EL (cell line): ENCODE results near the gene YIPF7.

Experiments used
- DNase-seq: peaks from one replicate; pipeline ENCODE4 v3.0.0-alpha.2; 2016

YIPF7 gene

GRCh38 chr4:44616621-44617020 is 34.8 kb downstream of the YIPF7 start:
- DNase-seq, result no peak

- no peak for DNase-seq
Observed at GRCh38 chr4:44583393-44583792, 68.0 kb downstream of the YIPF7 start.

DNA sequence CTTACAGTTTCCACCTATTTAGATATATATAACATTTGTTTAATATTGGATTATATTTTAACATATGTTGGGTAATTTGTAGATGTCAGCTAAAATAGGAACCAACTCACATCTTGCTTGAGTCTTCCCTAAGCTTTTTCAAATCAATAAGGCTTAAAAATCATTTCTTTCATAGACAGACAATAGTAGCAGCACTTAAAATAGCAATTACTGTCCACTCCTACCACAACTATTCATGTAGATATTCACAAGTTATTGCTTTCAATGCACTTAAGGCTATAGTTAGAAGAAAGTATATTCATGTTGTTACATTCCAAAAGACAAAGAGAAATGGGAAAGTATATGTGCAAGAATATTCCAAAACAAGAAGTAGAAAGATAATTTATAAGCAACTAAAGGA is 71.2 kb downstream of the YIPF7 start:
- DNase-seq, result no peak

DNA sequence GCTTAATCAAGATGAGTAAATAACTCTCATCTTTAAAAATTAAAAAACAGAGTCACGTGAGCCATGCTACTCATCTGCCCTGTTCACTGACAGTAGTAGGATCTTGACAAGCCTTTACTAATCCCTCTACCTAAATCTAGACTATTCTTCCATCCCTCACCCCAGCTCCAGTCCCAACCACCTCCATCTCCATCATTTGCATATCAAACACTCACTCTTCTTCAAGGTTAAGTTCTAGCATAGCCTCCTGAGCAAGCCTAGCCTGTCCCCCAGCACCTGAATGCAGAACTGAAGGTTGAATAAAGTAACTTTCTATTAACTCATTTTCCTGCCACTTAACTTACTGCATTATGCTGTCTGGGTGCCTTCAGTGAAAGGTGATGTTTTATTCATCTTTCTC is 72.5 kb downstream of the YIPF7 start:
- no peak for DNase-seq
